GM23338 (cell line): ENCODE data around the gene PFDN4.

ENCODE experiments used
- CREB1 ChIP-seq: fragments of 250-450 bp; sonication (Bioruptor Pico); IDR thresholded peaks from 2 replicates; pipeline ENCODE4 v1.5.0; 2020; ENCODE audit warnings: low read depth, mild to moderate bottlenecking, moderate library complexity
- EZH2 ChIP-seq: fragments of 200-600 bp; sonication (generic); IDR thresholded peaks from one replicate; pipeline ENCODE4 v1.8.0; 2017; ENCODE audit warnings: antibody characterized with exemption, mild to moderate bottlenecking, low read depth; ENCODE audit not compliant: unreplicated experiment
- EZH2phosphoT487 ChIP-seq: fragments of 200-600 bp; sonication (generic); IDR thresholded peaks from one replicate; pipeline ENCODE4 v1.8.1; 2018; ENCODE audit warnings: antibody characterized with exemption; ENCODE audit not compliant: unreplicated experiment
- POLR2AphosphoS5 ChIP-seq: IDR thresholded peaks from 2 replicates; pipeline ENCODE4 v1.6.1; 2016; ENCODE audit warnings: antibody characterized with exemption, low read depth
- TF ChIP-seq, protein P1 (sequence below), 2 experiments: fragments of 200-600 bp in 1 of 2; sonication (generic) in 1 of 2; conservative IDR thresholded peaks; 2 replicates each; pipeline versions ENCODE4 v1.5.1 to v1.6.1; 2016 to 2017; ENCODE audit warnings: antibody characterized with exemption in 2 of 2, low read depth in 2 of 2, mild to moderate bottlenecking in 2 of 2, moderate library complexity in 1 of 2
- TF ChIP-seq, protein P2 (sequence below): IDR thresholded peaks from one replicate; pipeline ENCODE4 v1.6.1; 2018; ENCODE audit warnings: antibody characterized with exemption; ENCODE audit not compliant: unreplicated experiment

DNA sequence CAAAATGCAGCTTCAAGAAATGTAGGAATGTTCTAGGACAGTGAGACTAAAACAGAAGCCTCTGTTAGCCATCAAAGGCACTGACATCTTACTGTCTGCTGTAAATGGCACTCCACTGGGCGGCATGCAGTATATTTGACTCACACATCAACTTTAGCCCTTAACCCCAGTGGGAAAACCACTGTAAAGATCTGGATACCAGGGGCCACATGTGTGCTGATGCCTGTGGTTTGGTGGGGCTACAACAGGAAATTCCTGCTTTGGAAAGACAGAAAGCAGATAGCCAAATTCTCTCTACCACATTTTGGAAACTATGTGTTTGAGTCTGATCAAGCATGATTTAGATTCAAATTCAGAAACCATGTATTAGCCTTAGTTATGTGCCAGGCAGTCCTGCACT lies 4.3 kb downstream of the PFDN4 start:
- TF ChIP-seq POLR2AphosphoS5 (no peak), CREB1 (CRISPR knock-in tag) (no peak), EZH2phosphoT487 (no peak), EZH2 (no peak)
- TF ChIP-seq, protein P1, sequence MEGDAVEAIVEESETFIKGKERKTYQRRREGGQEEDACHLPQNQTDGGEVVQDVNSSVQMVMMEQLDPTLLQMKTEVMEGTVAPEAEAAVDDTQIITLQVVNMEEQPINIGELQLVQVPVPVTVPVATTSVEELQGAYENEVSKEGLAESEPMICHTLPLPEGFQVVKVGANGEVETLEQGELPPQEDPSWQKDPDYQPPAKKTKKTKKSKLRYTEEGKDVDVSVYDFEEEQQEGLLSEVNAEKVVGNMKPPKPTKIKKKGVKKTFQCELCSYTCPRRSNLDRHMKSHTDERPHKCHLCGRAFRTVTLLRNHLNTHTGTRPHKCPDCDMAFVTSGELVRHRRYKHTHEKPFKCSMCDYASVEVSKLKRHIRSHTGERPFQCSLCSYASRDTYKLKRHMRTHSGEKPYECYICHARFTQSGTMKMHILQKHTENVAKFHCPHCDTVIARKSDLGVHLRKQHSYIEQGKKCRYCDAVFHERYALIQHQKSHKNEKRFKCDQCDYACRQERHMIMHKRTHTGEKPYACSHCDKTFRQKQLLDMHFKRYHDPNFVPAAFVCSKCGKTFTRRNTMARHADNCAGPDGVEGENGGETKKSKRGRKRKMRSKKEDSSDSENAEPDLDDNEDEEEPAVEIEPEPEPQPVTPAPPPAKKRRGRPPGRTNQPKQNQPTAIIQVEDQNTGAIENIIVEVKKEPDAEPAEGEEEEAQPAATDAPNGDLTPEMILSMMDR (conservative IDR thresholded peaks at IDR 0.05; ENCODE audit: low read depth in 2 of 2), result no peak
- TF ChIP-seq, protein P2, sequence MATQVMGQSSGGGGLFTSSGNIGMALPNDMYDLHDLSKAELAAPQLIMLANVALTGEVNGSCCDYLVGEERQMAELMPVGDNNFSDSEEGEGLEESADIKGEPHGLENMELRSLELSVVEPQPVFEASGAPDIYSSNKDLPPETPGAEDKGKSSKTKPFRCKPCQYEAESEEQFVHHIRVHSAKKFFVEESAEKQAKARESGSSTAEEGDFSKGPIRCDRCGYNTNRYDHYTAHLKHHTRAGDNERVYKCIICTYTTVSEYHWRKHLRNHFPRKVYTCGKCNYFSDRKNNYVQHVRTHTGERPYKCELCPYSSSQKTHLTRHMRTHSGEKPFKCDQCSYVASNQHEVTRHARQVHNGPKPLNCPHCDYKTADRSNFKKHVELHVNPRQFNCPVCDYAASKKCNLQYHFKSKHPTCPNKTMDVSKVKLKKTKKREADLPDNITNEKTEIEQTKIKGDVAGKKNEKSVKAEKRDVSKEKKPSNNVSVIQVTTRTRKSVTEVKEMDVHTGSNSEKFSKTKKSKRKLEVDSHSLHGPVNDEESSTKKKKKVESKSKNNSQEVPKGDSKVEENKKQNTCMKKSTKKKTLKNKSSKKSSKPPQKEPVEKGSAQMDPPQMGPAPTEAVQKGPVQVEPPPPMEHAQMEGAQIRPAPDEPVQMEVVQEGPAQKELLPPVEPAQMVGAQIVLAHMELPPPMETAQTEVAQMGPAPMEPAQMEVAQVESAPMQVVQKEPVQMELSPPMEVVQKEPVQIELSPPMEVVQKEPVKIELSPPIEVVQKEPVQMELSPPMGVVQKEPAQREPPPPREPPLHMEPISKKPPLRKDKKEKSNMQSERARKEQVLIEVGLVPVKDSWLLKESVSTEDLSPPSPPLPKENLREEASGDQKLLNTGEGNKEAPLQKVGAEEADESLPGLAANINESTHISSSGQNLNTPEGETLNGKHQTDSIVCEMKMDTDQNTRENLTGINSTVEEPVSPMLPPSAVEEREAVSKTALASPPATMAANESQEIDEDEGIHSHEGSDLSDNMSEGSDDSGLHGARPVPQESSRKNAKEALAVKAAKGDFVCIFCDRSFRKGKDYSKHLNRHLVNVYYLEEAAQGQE, result no peak
